ENCODE results near the gene PLCB4. TPM values are rescaled to one million over a fixed set of nuclear protein-coding genes. Genes with fewer than 3 reads are reported as not detected.
A peak's percentile ranks its signal among the peaks of the same experiment; 100 is the strongest.

PLCB4 gene
- total and polyA plus RNA-seq, 8 donors: 6.2 to 15.3 (median 9.4) TPM

DNA sequence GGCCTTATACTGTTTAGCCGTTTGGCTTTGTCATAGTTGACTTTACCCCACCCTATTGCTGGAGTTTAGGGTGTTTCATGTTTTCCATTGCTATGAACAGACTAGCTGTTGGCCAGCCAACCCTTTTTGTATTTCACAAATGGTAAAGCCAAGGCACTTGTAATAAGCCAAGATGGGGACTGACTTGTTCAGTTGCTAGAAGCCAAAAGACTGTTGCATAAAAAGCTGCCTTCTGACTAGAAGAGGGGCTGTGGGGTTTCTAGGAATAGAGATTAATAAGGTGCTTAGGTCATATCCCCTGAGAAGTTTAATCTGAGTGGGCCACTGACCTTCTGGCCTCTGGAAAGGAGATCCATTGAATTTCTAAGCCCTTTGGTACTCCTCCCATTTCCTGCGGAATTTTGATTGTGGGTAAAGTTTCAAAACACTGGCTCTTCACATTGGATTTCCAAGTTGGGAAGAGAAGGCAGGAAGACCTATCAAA, 211.1 kb downstream of the PLCB4 start:
- H3K27ac ChIP-seq: peak overlapping the region; percentile 2 to 46
- H3K27me3 ChIP-seq: no peaks in the 10 kb centered on the region
- H3K36me3 ChIP-seq: no peaks in the 10 kb centered on the region
- intact Hi-C loops (cut with DNase I): no loop called here
- TF ChIP-seq, protein P1, sequence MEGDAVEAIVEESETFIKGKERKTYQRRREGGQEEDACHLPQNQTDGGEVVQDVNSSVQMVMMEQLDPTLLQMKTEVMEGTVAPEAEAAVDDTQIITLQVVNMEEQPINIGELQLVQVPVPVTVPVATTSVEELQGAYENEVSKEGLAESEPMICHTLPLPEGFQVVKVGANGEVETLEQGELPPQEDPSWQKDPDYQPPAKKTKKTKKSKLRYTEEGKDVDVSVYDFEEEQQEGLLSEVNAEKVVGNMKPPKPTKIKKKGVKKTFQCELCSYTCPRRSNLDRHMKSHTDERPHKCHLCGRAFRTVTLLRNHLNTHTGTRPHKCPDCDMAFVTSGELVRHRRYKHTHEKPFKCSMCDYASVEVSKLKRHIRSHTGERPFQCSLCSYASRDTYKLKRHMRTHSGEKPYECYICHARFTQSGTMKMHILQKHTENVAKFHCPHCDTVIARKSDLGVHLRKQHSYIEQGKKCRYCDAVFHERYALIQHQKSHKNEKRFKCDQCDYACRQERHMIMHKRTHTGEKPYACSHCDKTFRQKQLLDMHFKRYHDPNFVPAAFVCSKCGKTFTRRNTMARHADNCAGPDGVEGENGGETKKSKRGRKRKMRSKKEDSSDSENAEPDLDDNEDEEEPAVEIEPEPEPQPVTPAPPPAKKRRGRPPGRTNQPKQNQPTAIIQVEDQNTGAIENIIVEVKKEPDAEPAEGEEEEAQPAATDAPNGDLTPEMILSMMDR (IDR thresholded peaks at IDR 0.05): no peak
- no peak for DNase-seq
- no peak overlapping the region for H3K4me3 ChIP-seq
- H3K4me1 ChIP-seq: no peaks in the 10 kb centered on the region
- no peak for ATAC-seq
- H3K9me3 ChIP-seq: no peaks in the 10 kb centered on the region

DNA sequence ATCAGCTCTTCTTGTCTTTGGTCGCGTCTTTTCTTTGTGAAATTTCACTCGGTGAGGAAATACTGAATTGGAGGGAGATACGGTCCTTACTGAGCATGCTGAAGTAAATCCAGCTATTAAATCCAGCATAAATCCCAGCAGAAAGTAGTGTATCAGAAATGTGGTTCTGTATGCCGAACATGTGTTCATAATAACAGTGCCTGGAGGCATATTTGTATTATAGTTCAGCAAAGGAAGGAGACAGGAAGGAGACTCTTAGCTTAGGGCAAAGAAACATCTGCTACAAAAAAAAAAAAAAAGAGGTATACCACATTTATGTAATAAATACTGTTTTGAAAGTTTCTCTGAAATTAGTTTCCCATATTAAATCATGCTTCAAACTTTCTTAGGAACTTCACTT, 211.8 kb downstream of the PLCB4 start:
- Histone ChIP-seq H3K9me3 (no peaks in the 10 kb centered on the region), H3K4me3 (no peak overlapping the region), H3K27ac (peak overlapping the region; percentile 2 to 46), H3K27me3 (no peaks in the 10 kb centered on the region), H3K4me1 (no peaks in the 10 kb centered on the region), H3K36me3 (no peaks in the 10 kb centered on the region)
- TF ChIP-seq, protein P1 (IDR thresholded peaks at IDR 0.05): no peak
- DNase-seq (no peak), ATAC-seq (no peak)
- intact Hi-C loops (cut with DNase I): no loop called here

DNA sequence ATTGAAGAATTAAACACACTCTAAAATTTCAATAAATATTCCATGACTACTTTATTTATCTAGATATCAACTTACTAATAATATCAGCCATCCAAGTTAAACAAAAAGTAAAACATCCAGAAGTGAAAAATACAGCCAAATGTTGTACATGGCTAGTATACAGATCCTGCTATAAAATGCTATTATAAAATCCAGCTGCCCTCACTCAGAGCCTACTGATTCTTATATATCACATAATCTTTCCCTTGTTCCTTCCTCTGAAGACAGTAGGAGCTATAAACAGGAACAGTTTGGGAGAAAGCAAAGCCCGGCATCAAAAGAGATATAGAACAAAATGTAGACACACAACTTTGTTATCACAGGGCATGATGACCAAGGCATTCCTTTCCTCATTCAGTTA, 212.9 kb downstream of the PLCB4 start:
- H3K27me3 ChIP-seq: no peaks in the 10 kb centered on the region
- H3K36me3 ChIP-seq: no peaks in the 10 kb centered on the region
- DNase-seq (peak in 2 of 4 donors; percentile 28 to 47), ATAC-seq (no peak)
- TF ChIP-seq, protein P1 (IDR thresholded peaks at IDR 0.05): no peak
- H3K9me3 ChIP-seq: no peaks in the 10 kb centered on the region
- intact Hi-C loops (cut with DNase I): no loop called here
- H3K27ac ChIP-seq: no peak overlapping the region
- H3K4me1 ChIP-seq: no peaks in the 10 kb centered on the region
- no peak overlapping the region for H3K4me3 ChIP-seq

DNA sequence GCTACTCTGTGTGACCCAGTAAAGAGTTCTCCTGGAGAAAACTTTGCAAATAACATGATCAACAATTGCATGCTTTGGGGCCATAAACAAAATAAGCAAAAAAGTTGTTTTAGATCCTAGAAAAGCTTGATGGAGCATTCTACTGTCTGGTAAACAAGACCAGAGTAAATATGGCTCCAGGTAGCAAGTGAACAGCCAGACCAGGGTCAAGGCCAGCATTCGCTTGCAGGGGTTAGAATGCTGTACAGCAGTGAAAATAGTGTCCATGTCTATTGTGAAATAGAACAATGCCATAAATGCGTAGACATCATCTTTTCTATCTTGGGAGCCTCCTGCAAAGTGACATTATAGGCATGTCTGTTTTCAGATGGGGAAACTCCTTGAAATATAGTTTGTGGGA, 216.7 kb downstream of the PLCB4 start:
- ATAC-seq (no peak), DNase-seq (no peak)
- TF ChIP-seq, protein P1 (IDR thresholded peaks at IDR 0.05): no peak
- no peaks in the 10 kb centered on the region for H3K9me3 ChIP-seq
- no peaks in the 10 kb centered on the region for H3K36me3 ChIP-seq
- H3K4me1 ChIP-seq: no peaks in the 10 kb centered on the region
- no peak overlapping the region for H3K27ac ChIP-seq
- H3K27me3 ChIP-seq: no peaks in the 10 kb centered on the region
- intact Hi-C loops (cut with DNase I): no loop called here
- H3K4me3 ChIP-seq: no peak overlapping the region

DNA sequence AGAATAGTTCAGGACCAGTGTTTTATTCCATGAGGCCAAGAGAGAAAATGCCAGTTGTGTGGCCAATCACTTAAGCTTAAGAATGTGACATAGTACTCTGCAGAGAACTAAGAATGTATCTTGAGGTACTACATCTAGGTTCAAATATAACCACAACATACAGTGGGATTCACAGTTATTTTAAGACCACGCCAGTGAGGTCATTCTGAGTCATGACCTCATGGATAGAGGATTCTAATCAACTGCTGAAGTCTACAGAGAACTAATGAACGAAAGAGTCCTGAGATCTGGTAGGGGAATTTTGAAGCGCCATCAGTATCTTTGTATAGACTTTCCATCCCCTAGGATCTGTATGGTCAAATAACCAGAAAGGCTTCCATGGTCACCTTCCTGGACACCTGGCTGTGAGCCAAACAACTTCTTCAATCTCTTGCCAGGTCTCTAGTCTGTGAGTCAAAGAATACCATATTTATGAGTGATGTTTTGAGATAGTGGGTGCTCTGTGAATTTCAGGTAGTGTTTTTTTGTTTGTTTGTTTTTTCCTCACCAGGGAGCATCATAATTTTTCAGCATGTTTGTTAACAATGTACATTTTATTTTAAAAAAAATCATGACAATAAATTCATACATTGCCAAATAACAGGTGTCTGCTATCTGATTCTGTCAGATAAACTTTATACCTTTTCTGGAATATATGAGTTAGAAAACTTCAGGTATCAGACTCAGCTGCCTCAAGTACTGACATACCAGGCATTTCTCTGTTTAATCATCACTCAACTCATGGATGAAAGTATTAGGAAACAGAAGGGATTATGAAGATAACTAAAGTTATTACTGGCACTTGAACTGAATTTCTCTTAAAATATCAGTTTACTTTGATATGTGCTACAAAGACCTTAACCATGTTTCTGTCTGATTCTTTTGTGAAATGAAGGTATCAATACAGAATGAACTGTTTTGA, 217.9 kb downstream of the PLCB4 start:
- intact Hi-C loops (cut with DNase I): no loop called here
- Histone ChIP-seq H3K27ac (no peak overlapping the region), H3K4me1 (no peaks in the 10 kb centered on the region), H3K4me3 (no peak overlapping the region), H3K9me3 (no peaks in the 10 kb centered on the region), H3K27me3 (no peaks in the 10 kb centered on the region), H3K36me3 (no peaks in the 10 kb centered on the region)
- TF ChIP-seq, protein P1 (IDR thresholded peaks at IDR 0.05): no peak
- ATAC-seq (no peak), DNase-seq (no peak)
